GM23248 (cell line): ENCODE measurements around the gene NDUFAF5. TPM values are rescaled to one million over a fixed set of nuclear protein-coding genes. Genes with fewer than 3 reads are reported as not detected.

ENCODE experiments used
- DNase-seq: peaks from one replicate; pipeline ENCODE4 v3.0.0-alpha.2; 2015
- H2AFZ ChIP-seq: fragments of 200-600 bp; sonication (generic); 2 replicates; pipeline ENCODE4 v1.6.1; 2016; ENCODE audit warnings: antibody characterized with exemption
- H3F3A ChIP-seq: fragments of 200-600 bp; sonication (generic); 2 replicates; pipeline ENCODE4 v1.6.1; 2016; ENCODE audit warnings: mild to moderate bottlenecking, antibody characterized with exemption, mixed run types; ENCODE audit not compliant: insufficient read depth
- H3K27ac ChIP-seq: fragments of 200-600 bp; sonication (generic); 2 replicates; pipeline ENCODE4 v1.5.1; 2016; ENCODE audit warnings: mild to moderate bottlenecking
- H3K27me3 ChIP-seq: fragments of 200-600 bp; sonication (generic); replicated peaks from 2 replicates; pipeline ENCODE4 v1.6.1; 2016; ENCODE audit warnings: mild to moderate bottlenecking; ENCODE audit not compliant: insufficient read depth
- H3K36me3 ChIP-seq: fragments of 200-600 bp; sonication (generic); 2 replicates; pipeline ENCODE4 v1.6.1; 2016; ENCODE audit warnings: low read depth, mild to moderate bottlenecking
- H3K4me1 ChIP-seq: fragments of 200-600 bp; sonication (generic); 2 replicates; pipeline ENCODE4 v1.6.1; 2016; ENCODE audit warnings: mild to moderate bottlenecking; ENCODE audit not compliant: insufficient read depth
- H3K4me2 ChIP-seq: fragments of 200-600 bp; sonication (generic); one replicate; pipeline ENCODE4 v1.6.1; 2016; ENCODE audit warnings: mild to moderate bottlenecking; ENCODE audit not compliant: unreplicated experiment
- H3K4me3 ChIP-seq: fragments of 200-600 bp; sonication (generic); 2 replicates; pipeline ENCODE4 v1.5.1; 2016; ENCODE audit warnings: mild to moderate bottlenecking
- H3K79me2 ChIP-seq: fragments of 200-600 bp; sonication (generic); 2 replicates; pipeline ENCODE4 v1.6.1; 2016; ENCODE audit warnings: mild to moderate bottlenecking; ENCODE audit not compliant: insufficient read depth
- H3K9ac ChIP-seq: fragments of 200-600 bp; sonication (generic); 2 replicates; pipeline ENCODE4 v1.6.1; 2016; ENCODE audit warnings: mild to moderate bottlenecking
- H3K9me2 ChIP-seq: fragments of 200-600 bp; sonication (generic); 2 replicates; pipeline ENCODE4 v1.6.1; 2016; ENCODE audit warnings: mixed run types, mild to moderate bottlenecking, moderate library complexity; ENCODE audit not compliant: insufficient read depth
- H3K9me3 ChIP-seq: fragments of 200-600 bp; sonication (generic); one replicate; pipeline ENCODE4 v1.6.1; 2017; ENCODE audit warnings: low read depth
- H4K20me1 ChIP-seq: fragments of 200-600 bp; sonication (generic); 2 replicates; pipeline ENCODE4 v1.6.0; 2016; ENCODE audit not compliant: insufficient read depth
- EZH2 ChIP-seq: fragments of 200-600 bp; sonication (generic); IDR thresholded peaks from 2 replicates; pipeline ENCODE4 v1.6.1; 2018; ENCODE audit warnings: antibody characterized with exemption, mild to moderate bottlenecking; ENCODE audit not compliant: insufficient read depth, poor library complexity, severe bottlenecking
- EZH2phosphoT487 ChIP-seq: fragments of 200-600 bp; sonication (generic); IDR thresholded peaks from 2 replicates; pipeline ENCODE4 v1.6.1; 2018; ENCODE audit warnings: antibody characterized with exemption, moderate library complexity, mild to moderate bottlenecking, low read depth; ENCODE audit not compliant: insufficient read depth
- WGBS, 2 experiments: methylation state at CpG; one replicate each; pipeline ENCODE4 v1.1.6; 2015 to 2017; ENCODE audit warnings: low lambda C conversion rate in 2 of 2, low coverage in 1 of 2; ENCODE audit errors: missing lambda C conversion rate in 2 of 2; 5-methylcytosine and 5-hydroxymethylcytosine counted together
- in situ Hi-C: fragments of 300-500 bp; cut with MboI; formaldehyde crosslinking; loops from 2 replicates; pipeline ENCODE4 v1.15.0; 2020
- polyA plus RNA-seq: library from polyadenylated mRNA; unstranded; fragments of >200 nt; fragmentation: Nextera tagmentation; extraction: Ambion mirVana; gene quantifications from 2 replicates; pipeline ENCODE4 v1.2.1, GENCODE V29; 2016
- total RNA-seq: library from RNA; depleted of rRNA; stranded (reverse); fragments of >200 nt; shearing (Covaris generic); gene quantifications from 2 replicates; pipeline ENCODE4 v1.2.3, GENCODE V29; 2014

NDUFAF5 gene
- total and polyA plus RNA-seq, 2 experiments from 2014 or later = 5.3 to 16.2 TPM

- Histone ChIP-seq H2AFZ (peak overlapping the region; percentile 98), H3K9me3 (no peaks in the 10 kb centered on the region), H3K36me3 (peaks cover 25% of the 10 kb centered on the region), H3F3A (no peaks in the 10 kb centered on the region), H3K27ac (peak overlapping the region; percentile 80), H4K20me1 (no peaks in the 10 kb centered on the region), H3K4me3 (peak overlapping the region; percentile 94), H3K9ac (peak overlapping the region; percentile 96), H3K4me2 (peak overlapping the region; percentile 97), H3K27me3 (no peaks in the 10 kb centered on the region), H3K79me2 (peaks cover 98% of the 10 kb centered on the region), H3K4me1 (peaks cover 22% of the 10 kb centered on the region), H3K9me2 (no peaks in the 10 kb centered on the region)
- in situ Hi-C loops = no loop called here
- TF ChIP-seq EZH2phosphoT487 = no peak
- no peak for TF ChIP-seq EZH2
- 1 to 2% methylated on average over 26 of the region's 26 CpGs for WGBS, 2 experiments
- DNase-seq = peak; percentile 25
Measured at GRCh38 chr20:13784271-13784892, 446 bp upstream of the NDUFAF5 start.

GRCh38 chr20:13786143-13786828 is 1.5 kb downstream of the NDUFAF5 start:
- Histone ChIP-seq H3K4me2 (peak overlapping the region; percentile 97), H3K9ac (peak overlapping the region; percentile 96)
- TF ChIP-seq EZH2phosphoT487 (no peak), EZH2 (no peak)

GRCh38 chr20:13788167-13788834 is 3.5 kb downstream of the NDUFAF5 start:
- TF ChIP-seq EZH2 (no peak), EZH2phosphoT487 (no peak)
- H2AFZ ChIP-seq = no peak overlapping the region
- H3K27me3 ChIP-seq = no peaks in the 10 kb centered on the region
- in situ Hi-C loops = no loop called here
- H3K4me2 ChIP-seq = no peak overlapping the region
- H4K20me1 ChIP-seq = no peaks in the 10 kb centered on the region
- H3K36me3 ChIP-seq = peaks cover 33% of the 10 kb centered on the region
- H3K79me2 ChIP-seq = peaks cover 71% of the 10 kb centered on the region
- no peaks in the 10 kb centered on the region for H3K9me2 ChIP-seq
- H3K27ac ChIP-seq = no peak overlapping the region
- peaks cover 21% of the 10 kb centered on the region for H3K4me1 ChIP-seq
- H3F3A ChIP-seq = no peaks in the 10 kb centered on the region
- H3K9me3 ChIP-seq = no peaks in the 10 kb centered on the region
- 3 to 11% methylated on average over 1 of the region's 1 CpG for WGBS, 2 experiments
- peak; percentile 74 for DNase-seq
- no peak overlapping the region for H3K9ac ChIP-seq
- H3K4me3 ChIP-seq = no peak overlapping the region

More at GRCh38 chr20:13786143-13786828, 1.5 kb downstream of the NDUFAF5 start:
- peak overlapping the region; percentile 94 for H3K4me3 ChIP-seq
- peaks cover 35% of the 10 kb centered on the region for H3K36me3 ChIP-seq
- no peak for DNase-seq
- H3K4me1 ChIP-seq = peaks cover 22% of the 10 kb centered on the region
- H4K20me1 ChIP-seq = no peaks in the 10 kb centered on the region
- in situ Hi-C loops = no loop called here
- peaks cover 89% of the 10 kb centered on the region for H3K79me2 ChIP-seq
- no peaks in the 10 kb centered on the region for H3K9me2 ChIP-seq
- WGBS, 2 experiments = 72 to 77% methylated on average over 8 of the region's 8 CpGs
- H3K27ac ChIP-seq = no peak overlapping the region
- no peak overlapping the region for H2AFZ ChIP-seq
- no peaks in the 10 kb centered on the region for H3K27me3 ChIP-seq
- H3K9me3 ChIP-seq = no peaks in the 10 kb centered on the region
- H3F3A ChIP-seq = no peaks in the 10 kb centered on the region

- H3K4me2 ChIP-seq = no peak overlapping the region
- no peak overlapping the region for H3K9ac ChIP-seq
- in situ Hi-C loops = no loop called here
- no peak overlapping the region for H3K4me3 ChIP-seq
- H3K9me3 ChIP-seq = no peaks in the 10 kb centered on the region
- no peak overlapping the region for H3K27ac ChIP-seq
- DNase-seq = no peak
- no peak overlapping the region for H2AFZ ChIP-seq
- no peak for TF ChIP-seq EZH2phosphoT487
- TF ChIP-seq EZH2 = no peak
- H3K4me1 ChIP-seq = peaks cover 13% of the 10 kb centered on the region
- peaks cover 57% of the 10 kb centered on the region for H3K36me3 ChIP-seq
- H3K9me2 ChIP-seq = no peaks in the 10 kb centered on the region
- H3K27me3 ChIP-seq = no peaks in the 10 kb centered on the region
- no peaks in the 10 kb centered on the region for H3F3A ChIP-seq
- H3K79me2 ChIP-seq = peaks cover 48% of the 10 kb centered on the region
- no peaks in the 10 kb centered on the region for H4K20me1 ChIP-seq
- WGBS, 2 experiments = 97 to 100% methylated on average over 2 of the region's 2 CpGs
Measured at GRCh38 chr20:13790708-13791107, 5.9 kb downstream of the NDUFAF5 start.
